Measurements from ENCODE around the gene ZNF148.

GRCh38 chr3:125281381-125281780 is 93.7 kb downstream of the ZNF148 start:
- TF ChIP-seq CTCF (IDR thresholded peaks at IDR 0.05) (no peak), POLR2A (IDR thresholded peaks at IDR 0.05) (no peak)
